ENCODE results near the gene TRIM56. TPM values are rescaled to one million over a fixed set of nuclear protein-coding genes. Genes with fewer than 3 reads are reported as not detected.
"Not testable (repeated sequence)": the region's sequence is repeated elsewhere in the genome, so short reads cannot be mapped to it uniquely, and the experiment has no call there.

The TRIM56 gene
- total RNA-seq, 1 donor from 2014 or later: 60.9 TPM

DNA sequence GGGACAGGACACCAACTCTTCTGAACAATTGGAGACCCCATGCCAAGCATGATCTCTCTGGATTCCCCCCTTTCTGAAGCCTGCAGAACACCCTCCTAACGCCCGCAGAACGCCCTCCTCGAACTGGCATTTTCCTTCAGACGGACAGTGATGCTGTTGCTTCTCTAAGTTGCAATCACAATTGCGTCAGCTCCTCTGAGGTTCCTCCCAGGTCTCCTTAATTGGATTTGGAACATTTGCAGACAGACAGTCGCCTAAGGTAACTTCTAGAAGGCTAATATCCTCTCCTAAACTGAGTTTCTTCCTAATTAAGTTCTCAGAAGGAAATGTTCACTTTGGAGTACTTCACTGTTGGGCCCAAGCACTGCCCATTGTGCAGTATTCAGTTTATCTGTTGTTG, 21.1 kb downstream of the TRIM56 start:
- Histone ChIP-seq H3K4me1 (peaks cover 14% of the 10 kb centered on the region), H3K4me3 (no peak overlapping the region), H3K9me3 (no peaks in the 10 kb centered on the region), H3K27me3 (no peaks in the 10 kb centered on the region), H3K27ac (no peak overlapping the region), H3K36me3 (no peaks in the 10 kb centered on the region)
- TF ChIP-seq, protein P1, sequence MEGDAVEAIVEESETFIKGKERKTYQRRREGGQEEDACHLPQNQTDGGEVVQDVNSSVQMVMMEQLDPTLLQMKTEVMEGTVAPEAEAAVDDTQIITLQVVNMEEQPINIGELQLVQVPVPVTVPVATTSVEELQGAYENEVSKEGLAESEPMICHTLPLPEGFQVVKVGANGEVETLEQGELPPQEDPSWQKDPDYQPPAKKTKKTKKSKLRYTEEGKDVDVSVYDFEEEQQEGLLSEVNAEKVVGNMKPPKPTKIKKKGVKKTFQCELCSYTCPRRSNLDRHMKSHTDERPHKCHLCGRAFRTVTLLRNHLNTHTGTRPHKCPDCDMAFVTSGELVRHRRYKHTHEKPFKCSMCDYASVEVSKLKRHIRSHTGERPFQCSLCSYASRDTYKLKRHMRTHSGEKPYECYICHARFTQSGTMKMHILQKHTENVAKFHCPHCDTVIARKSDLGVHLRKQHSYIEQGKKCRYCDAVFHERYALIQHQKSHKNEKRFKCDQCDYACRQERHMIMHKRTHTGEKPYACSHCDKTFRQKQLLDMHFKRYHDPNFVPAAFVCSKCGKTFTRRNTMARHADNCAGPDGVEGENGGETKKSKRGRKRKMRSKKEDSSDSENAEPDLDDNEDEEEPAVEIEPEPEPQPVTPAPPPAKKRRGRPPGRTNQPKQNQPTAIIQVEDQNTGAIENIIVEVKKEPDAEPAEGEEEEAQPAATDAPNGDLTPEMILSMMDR (IDR thresholded peaks at IDR 0.05): no peak
- no peak for DNase-seq
- intact Hi-C loops (cut with DNase I): no loop called here
- ATAC-seq: no peak

DNA sequence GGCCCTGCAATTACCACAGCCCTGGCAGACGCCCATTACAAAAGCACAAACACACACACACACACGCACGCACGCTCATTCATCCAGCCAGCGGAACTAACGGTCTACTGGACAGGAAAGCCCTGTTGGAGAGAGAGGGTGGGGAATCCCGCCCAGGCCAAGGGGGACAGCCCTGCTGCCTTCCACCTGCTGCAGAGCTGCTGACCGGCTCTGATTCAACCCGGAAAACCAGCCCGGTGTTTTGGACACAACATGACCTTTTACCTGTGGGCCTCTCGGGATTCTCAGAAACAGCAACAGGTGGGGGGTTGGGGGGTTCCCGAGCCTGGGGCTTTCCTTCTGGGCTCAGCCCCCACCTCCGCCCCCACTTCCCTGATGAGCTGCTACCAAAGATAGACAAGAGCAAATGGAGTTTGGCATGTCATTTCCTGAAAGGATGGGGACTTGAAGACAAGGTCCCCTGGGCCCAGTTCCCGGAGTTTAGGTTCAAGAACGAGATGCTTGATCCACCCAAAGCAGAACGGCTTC, 23.1 kb downstream of the TRIM56 start:
- peaks cover 21% of the 10 kb centered on the region for H3K4me1 ChIP-seq
- H3K27me3 ChIP-seq: no peaks in the 10 kb centered on the region
- no peaks in the 10 kb centered on the region for H3K36me3 ChIP-seq
- H3K9me3 ChIP-seq: no peaks in the 10 kb centered on the region
- DNase-seq: no peak
- intact Hi-C loops (cut with DNase I): no loop called here
- no peak overlapping the region for H3K27ac ChIP-seq
- TF ChIP-seq, protein P1 (IDR thresholded peaks at IDR 0.05): no peak
- H3K4me3 ChIP-seq: no peak overlapping the region
- peak; percentile 59 for ATAC-seq

DNA sequence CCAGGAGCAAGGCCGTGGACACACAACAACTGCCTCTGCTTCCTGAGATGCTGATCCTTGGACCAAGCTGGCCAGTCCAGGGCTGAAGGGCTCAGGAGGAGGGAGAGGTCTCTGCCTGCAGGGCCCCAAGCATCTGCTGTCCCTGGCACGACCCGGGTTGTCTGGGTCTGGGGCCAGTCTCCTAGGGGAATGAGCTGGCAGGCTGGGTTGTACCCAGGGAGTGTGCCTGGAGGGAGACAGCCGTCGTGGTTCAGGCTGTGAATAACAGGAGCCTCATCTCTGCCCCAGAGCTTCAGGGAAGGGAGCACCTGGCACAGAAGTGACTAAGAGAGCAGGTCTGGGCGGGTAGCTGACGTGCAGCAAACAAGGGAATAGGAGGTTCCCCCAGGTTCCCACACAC, 23.7 kb downstream of the TRIM56 start:
- H3K27me3 ChIP-seq: no peaks in the 10 kb centered on the region
- no peak for ATAC-seq
- H3K27ac ChIP-seq: no peak overlapping the region
- TF ChIP-seq, protein P1 (IDR thresholded peaks at IDR 0.05): no peak
- no peak overlapping the region for H3K4me3 ChIP-seq
- no peaks in the 10 kb centered on the region for H3K36me3 ChIP-seq
- intact Hi-C loops (cut with DNase I): no loop called here
- H3K4me1 ChIP-seq: peaks cover 20% of the 10 kb centered on the region
- no peak for DNase-seq
- no peaks in the 10 kb centered on the region for H3K9me3 ChIP-seq

DNA sequence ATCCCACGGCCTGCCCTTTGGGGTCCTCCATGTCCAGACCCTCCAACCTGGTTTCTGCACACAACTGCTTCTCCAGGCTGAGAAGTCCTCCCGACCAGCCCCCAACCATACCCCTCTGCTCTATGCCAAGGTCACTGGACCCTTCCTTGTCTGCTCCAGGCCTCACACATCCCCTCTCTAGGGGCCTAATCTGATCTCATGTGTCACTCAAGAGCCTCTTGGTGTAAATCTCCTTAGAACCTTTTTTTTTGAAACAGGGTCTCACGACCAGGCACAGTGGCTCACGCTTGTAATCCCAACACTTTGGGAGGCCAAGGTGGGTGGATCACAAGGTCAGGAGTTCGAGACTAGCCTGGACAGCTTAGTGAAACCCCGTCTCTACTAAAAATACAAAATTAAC, 24.1 kb downstream of the TRIM56 start:
- H3K27ac ChIP-seq: no peak overlapping the region
- no peak overlapping the region for H3K4me3 ChIP-seq
- H3K4me1 ChIP-seq: peaks cover 16% of the 10 kb centered on the region
- TF ChIP-seq, protein P1 (IDR thresholded peaks at IDR 0.05): no peak
- ATAC-seq (no peak), DNase-seq (no peak)
- no peaks in the 10 kb centered on the region for H3K36me3 ChIP-seq
- no peaks in the 10 kb centered on the region for H3K9me3 ChIP-seq
- H3K27me3 ChIP-seq: no peaks in the 10 kb centered on the region
- intact Hi-C loops (cut with DNase I): no loop called here

DNA sequence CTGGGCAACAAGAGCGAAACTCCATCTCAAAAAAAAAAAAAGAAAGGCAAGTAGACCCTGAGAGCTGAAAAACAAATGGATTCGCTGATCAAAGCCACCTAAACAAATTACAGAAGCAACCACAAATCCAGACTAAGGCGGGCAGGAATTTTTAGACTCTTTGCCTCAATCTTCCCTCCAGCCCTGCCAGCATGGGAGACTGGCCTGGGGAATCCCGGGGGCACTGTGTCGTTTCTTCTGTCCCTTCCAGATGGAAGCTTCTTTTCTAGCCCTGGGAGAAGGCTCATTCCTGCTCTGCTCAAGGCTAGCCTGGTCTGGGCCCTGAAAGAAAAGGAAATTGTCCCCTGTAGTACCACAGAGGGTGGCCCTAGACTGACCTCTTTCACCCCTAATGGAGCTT, 26.0 kb downstream of the TRIM56 start:
- ATAC-seq (no peak), DNase-seq (no peak)
- TF ChIP-seq, protein P1 (IDR thresholded peaks at IDR 0.05): no peak
- Histone ChIP-seq H3K27ac (peak overlapping the region; percentile 76), H3K36me3 (no peaks in the 10 kb centered on the region), H3K27me3 (no peaks in the 10 kb centered on the region), H3K4me1 (peaks cover 16% of the 10 kb centered on the region), H3K4me3 (no peak overlapping the region), H3K9me3 (no peaks in the 10 kb centered on the region)
- intact Hi-C loops (cut with DNase I): no loop called here

DNA sequence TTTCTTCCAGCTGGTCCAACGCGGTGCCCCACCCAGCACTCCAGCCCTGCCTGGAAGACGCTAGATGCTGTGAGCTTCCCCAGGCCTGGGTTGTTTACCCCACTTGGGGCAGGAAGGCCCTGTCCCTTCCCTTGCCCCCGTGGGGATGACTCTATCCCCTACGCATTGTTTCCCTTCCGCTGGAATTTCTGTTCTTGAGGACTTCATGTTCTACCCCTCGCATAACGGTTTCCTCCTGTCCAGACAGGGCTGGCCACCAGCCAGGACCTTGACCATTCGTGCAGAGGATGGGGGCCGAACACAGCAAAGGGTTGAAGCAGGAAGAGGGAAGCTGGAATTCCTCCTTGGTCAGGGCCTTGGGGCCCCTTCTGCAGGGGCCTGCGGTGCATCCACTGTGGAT, 27.0 kb downstream of the TRIM56 start:
- no peak for DNase-seq

DNA sequence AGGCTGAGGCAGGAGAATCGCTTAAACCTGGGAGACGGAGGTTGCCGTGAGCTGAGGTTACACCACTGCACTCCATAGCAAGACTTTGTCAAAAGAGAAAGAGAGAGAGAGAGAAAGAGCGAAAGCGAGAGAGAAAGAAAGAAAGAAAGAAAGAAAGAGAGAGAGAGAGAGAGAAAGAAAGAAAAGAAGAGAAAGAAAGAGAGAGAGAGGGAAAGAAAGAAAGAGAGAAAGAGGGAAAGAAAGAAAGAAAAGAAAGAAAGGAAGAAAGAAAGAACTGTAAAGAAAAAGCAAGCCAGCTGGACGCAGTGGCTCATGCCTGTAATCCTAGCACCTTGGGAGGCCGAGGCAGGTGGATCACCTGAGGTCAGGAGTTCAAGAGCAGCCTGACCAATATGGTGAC, 27.9 kb downstream of the TRIM56 start:
- ATAC-seq; intact Hi-C loops (cut with DNase I); H3K36me3 ChIP-seq; H3K9me3 ChIP-seq; DNase-seq; H3K4me3 ChIP-seq; H3K27me3 ChIP-seq: not testable (repeated sequence)
- peak overlapping the region; percentile 9 for H3K27ac ChIP-seq
- peaks cover 16% of the 10 kb centered on the region for H3K4me1 ChIP-seq

More for the DNA sequence above, 27.0 kb downstream of the TRIM56 start:
- TF ChIP-seq, protein P1 (IDR thresholded peaks at IDR 0.05): no peak
- H3K27ac ChIP-seq: peak overlapping the region; percentile 76
- peaks cover 16% of the 10 kb centered on the region for H3K4me1 ChIP-seq
- intact Hi-C loops (cut with DNase I): no loop called here
- peak; percentile 69 for ATAC-seq
- H3K27me3 ChIP-seq: no peaks in the 10 kb centered on the region
- H3K4me3 ChIP-seq: no peak overlapping the region
- H3K9me3 ChIP-seq: no peaks in the 10 kb centered on the region
- H3K36me3 ChIP-seq: no peaks in the 10 kb centered on the region

Data from upper lobe of right lung (tissue), 1 donor.